ENCODE data around the gene PTN. TPM values are rescaled to one million over a fixed set of nuclear protein-coding genes. Genes with fewer than 3 reads are reported as not detected.

PTN gene
- total and polyA plus RNA-seq, 12 donors, result 6.6 to 23.0 (median 12.9) TPM

GRCh38 chr7:137363683-137364082 is 20.1 kb upstream of the PTN start:
- intact Hi-C loops (cut with DNase I), result no loop called here
- Histone ChIP-seq H3K36me3 (no peaks in the 10 kb centered on the region), H3K27me3 (no peaks in the 10 kb centered on the region), H3K27ac (no peak overlapping the region), H3K9me3 (peaks cover 0 to 38% (median 0%) of the 10 kb centered on the region in 11 donors), H3K4me1 (no peaks in the 10 kb centered on the region), H3K4me3 (no peak overlapping the region)
- DNase-seq (no peak), ATAC-seq (no peak)
- TF ChIP-seq, protein P1, sequence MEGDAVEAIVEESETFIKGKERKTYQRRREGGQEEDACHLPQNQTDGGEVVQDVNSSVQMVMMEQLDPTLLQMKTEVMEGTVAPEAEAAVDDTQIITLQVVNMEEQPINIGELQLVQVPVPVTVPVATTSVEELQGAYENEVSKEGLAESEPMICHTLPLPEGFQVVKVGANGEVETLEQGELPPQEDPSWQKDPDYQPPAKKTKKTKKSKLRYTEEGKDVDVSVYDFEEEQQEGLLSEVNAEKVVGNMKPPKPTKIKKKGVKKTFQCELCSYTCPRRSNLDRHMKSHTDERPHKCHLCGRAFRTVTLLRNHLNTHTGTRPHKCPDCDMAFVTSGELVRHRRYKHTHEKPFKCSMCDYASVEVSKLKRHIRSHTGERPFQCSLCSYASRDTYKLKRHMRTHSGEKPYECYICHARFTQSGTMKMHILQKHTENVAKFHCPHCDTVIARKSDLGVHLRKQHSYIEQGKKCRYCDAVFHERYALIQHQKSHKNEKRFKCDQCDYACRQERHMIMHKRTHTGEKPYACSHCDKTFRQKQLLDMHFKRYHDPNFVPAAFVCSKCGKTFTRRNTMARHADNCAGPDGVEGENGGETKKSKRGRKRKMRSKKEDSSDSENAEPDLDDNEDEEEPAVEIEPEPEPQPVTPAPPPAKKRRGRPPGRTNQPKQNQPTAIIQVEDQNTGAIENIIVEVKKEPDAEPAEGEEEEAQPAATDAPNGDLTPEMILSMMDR (IDR thresholded peaks at IDR 0.05), result no peak
- 91 to 95% methylated on average over 6 of the region's 6 CpGs for WGBS, 2 donors

DNA sequence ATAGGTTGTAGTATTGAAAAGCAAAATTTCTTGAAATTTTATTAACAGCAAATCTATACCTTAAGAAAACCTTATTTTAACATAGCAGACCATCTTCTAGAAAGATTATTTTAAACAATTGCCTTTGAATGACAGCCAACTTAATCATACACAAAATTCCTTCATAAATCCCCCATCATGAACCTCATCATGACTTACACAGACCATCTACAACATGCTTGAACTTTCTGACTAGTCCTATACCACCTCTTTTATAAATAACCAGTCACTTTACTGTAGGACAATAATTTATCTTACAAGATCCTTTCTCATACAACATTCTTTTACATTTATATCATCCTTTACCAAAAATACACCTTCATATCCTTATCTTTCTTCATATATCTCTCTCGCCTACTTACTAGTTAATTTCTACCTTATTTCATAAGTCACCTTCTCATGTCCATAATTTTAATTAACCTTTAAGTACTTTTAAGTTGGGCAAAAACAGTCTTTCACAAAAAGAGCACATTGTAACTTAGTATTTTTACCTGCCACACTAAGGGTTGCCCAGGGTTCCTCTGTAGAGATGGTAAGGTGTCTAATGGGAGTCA is 16.6 kb upstream of the PTN start:
- H3K27me3 ChIP-seq, result no peaks in the 10 kb centered on the region
- no peak for ATAC-seq
- H3K4me1 ChIP-seq, result no peaks in the 10 kb centered on the region
- DNase-seq, result no peak
- peaks cover 0 to 41% (median 0%) of the 10 kb centered on the region in 11 donors for H3K9me3 ChIP-seq
- TF ChIP-seq, protein P1 (IDR thresholded peaks at IDR 0.05), result no peak
- 50 to 96% methylated on average over 1 of the region's 1 CpG for WGBS, 2 donors
- intact Hi-C loops (cut with DNase I), result no loop called here
- H3K4me3 ChIP-seq, result no peak overlapping the region
- no peak overlapping the region for H3K27ac ChIP-seq
- no peaks in the 10 kb centered on the region for H3K36me3 ChIP-seq

- ATAC-seq, result no peak
- DNase-seq, result no peak
- Histone ChIP-seq H3K4me1 (peaks cover 0 to 4% (median 0%) of the 10 kb centered on the region in 9 donors), H3K27ac (no peak overlapping the region), H3K9me3 (peaks cover 0 to 14% (median 0%) of the 10 kb centered on the region in 11 donors), H3K36me3 (no peaks in the 10 kb centered on the region), H3K4me3 (no peak overlapping the region), H3K27me3 (no peaks in the 10 kb centered on the region)
- intact Hi-C loops (cut with DNase I), result no loop called here
- TF ChIP-seq, protein P1 (IDR thresholded peaks at IDR 0.05), result no peak
These were observed 11.4 kb upstream of the PTN start for GRCh38 chr7:137354961-137355360.

GRCh38 chr7:137354396-137354795 is 10.9 kb upstream of the PTN start:
- intact Hi-C loops (cut with DNase I), result no loop called here

More at GRCh38 chr7:137354396-137354795, 10.9 kb upstream of the PTN start:
- no peaks in the 10 kb centered on the region for H3K27me3 ChIP-seq
- no peak overlapping the region for H3K4me3 ChIP-seq
- TF ChIP-seq, protein P1 (IDR thresholded peaks at IDR 0.05), result no peak
- no peak overlapping the region for H3K27ac ChIP-seq
- ATAC-seq, result no peak
- whole genome bisulfite sequencing, 2 donors, result 40% methylated on average over 5 of the region's 5 CpGs
- peaks cover 0 to 9% (median 0%) of the 10 kb centered on the region in 11 donors for H3K9me3 ChIP-seq
- DNase-seq, result peak in 1 of 2 donors; percentile 21
- H3K4me1 ChIP-seq, result peaks cover 0 to 4% (median 0%) of the 10 kb centered on the region in 9 donors
- no peaks in the 10 kb centered on the region for H3K36me3 ChIP-seq

Measured in heart right ventricle (tissue), 16 donors.